Stimulated activated naive CD8-positive, alpha-beta T cell treated with anti-CD3 and anti-CD28 coated beads, Interleukin-15, Interleukin-2, amounts not matched to agents 100 ng/mL and 50 ng/mL, for 24 hours (primary cell): ENCODE data around the gene TAF1B.

ENCODE experiments used
- H3K27ac Mint-ChIP-seq: one replicate; pipeline ENCODE4 v1.8.0; 2021; ENCODE audit warnings: mild to moderate bottlenecking, mixed read lengths
- H3K27me3 Mint-ChIP-seq: one replicate; pipeline ENCODE4 v1.8.0; 2021; ENCODE audit warnings: mixed read lengths
- H3K36me3 Mint-ChIP-seq: one replicate; pipeline ENCODE4 v1.8.0; 2021; ENCODE audit warnings: low read depth, mixed read lengths
- H3K4me1 Mint-ChIP-seq: one replicate; pipeline ENCODE4 v1.8.0; 2021; ENCODE audit warnings: low read depth, mixed read lengths
- H3K4me3 Mint-ChIP-seq: one replicate; pipeline ENCODE4 v1.8.0; 2021; ENCODE audit warnings: mild to moderate bottlenecking, mixed read lengths
- H3K9me3 Mint-ChIP-seq: one replicate; pipeline ENCODE4 v1.8.0; 2021; ENCODE audit warnings: mixed read lengths

Gene TAF1B

GRCh38 chr2:9877726-9878125 is 34.5 kb downstream of the TAF1B start:
- Mint-ChIP-seq H3K4me3 (no peak overlapping the region), H3K4me1 (no peaks in the 10 kb centered on the region), H3K27ac (no peak overlapping the region), H3K27me3 (no peaks in the 10 kb centered on the region), H3K36me3 (peaks cover 59% of the 10 kb centered on the region), H3K9me3 (no peaks in the 10 kb centered on the region)

GRCh38 chr2:9879455-9880194 is 36.4 kb downstream of the TAF1B start:
- Mint-ChIP-seq H3K4me1 (no peaks in the 10 kb centered on the region), H3K36me3 (peaks cover 51% of the 10 kb centered on the region), H3K9me3 (no peaks in the 10 kb centered on the region), H3K4me3 (no peak overlapping the region), H3K27ac (no peak overlapping the region), H3K27me3 (no peaks in the 10 kb centered on the region)

- Mint-ChIP-seq H3K27me3 (no peaks in the 10 kb centered on the region), H3K27ac (no peak overlapping the region), H3K4me1 (peaks cover 4% of the 10 kb centered on the region), H3K4me3 (no peak overlapping the region), H3K36me3 (peaks cover 68% of the 10 kb centered on the region), H3K9me3 (peaks cover 8% of the 10 kb centered on the region)
Measured at GRCh38 chr2:9883897-9884296, 40.6 kb downstream of the TAF1B start.

GRCh38 chr2:9884436-9884835 is 41.2 kb downstream of the TAF1B start:
- Mint-ChIP-seq H3K9me3 (peaks cover 8% of the 10 kb centered on the region), H3K36me3 (peaks cover 70% of the 10 kb centered on the region), H3K4me1 (peaks cover 4% of the 10 kb centered on the region)

GRCh38 chr2:9885036-9885684 is 41.9 kb downstream of the TAF1B start:
- H3K27ac Mint-ChIP-seq, result no peak overlapping the region
- no peaks in the 10 kb centered on the region for H3K27me3 Mint-ChIP-seq
- no peak overlapping the region for H3K4me3 Mint-ChIP-seq
- peaks cover 8% of the 10 kb centered on the region for H3K9me3 Mint-ChIP-seq
- H3K4me1 Mint-ChIP-seq, result peaks cover 9% of the 10 kb centered on the region
- H3K36me3 Mint-ChIP-seq, result peaks cover 70% of the 10 kb centered on the region

More at GRCh38 chr2:9884436-9884835, 41.2 kb downstream of the TAF1B start:
- H3K27ac Mint-ChIP-seq, result no peak overlapping the region
- H3K4me3 Mint-ChIP-seq, result no peak overlapping the region
- H3K27me3 Mint-ChIP-seq, result no peaks in the 10 kb centered on the region

- peaks cover 8% of the 10 kb centered on the region for H3K9me3 Mint-ChIP-seq
- no peaks in the 10 kb centered on the region for H3K27me3 Mint-ChIP-seq
- H3K4me3 Mint-ChIP-seq, result no peak overlapping the region
- no peak overlapping the region for H3K27ac Mint-ChIP-seq
- peaks cover 74% of the 10 kb centered on the region for H3K36me3 Mint-ChIP-seq
- H3K4me1 Mint-ChIP-seq, result peaks cover 9% of the 10 kb centered on the region
Measured at GRCh38 chr2:9887513-9887912, 44.2 kb downstream of the TAF1B start.

- peaks cover 72% of the 10 kb centered on the region for H3K36me3 Mint-ChIP-seq
- H3K9me3 Mint-ChIP-seq, result peaks cover 8% of the 10 kb centered on the region
- H3K27me3 Mint-ChIP-seq, result no peaks in the 10 kb centered on the region
- H3K4me1 Mint-ChIP-seq, result peaks cover 11% of the 10 kb centered on the region
- no peak overlapping the region for H3K4me3 Mint-ChIP-seq
- H3K27ac Mint-ChIP-seq, result no peak overlapping the region
Measured at GRCh38 chr2:9889812-9890261, 46.6 kb downstream of the TAF1B start.

- H3K36me3 Mint-ChIP-seq, result peaks cover 58% of the 10 kb centered on the region
- H3K27ac Mint-ChIP-seq, result no peak overlapping the region
- no peak overlapping the region for H3K4me3 Mint-ChIP-seq
- no peaks in the 10 kb centered on the region for H3K27me3 Mint-ChIP-seq
- H3K9me3 Mint-ChIP-seq, result peaks cover 6% of the 10 kb centered on the region
- peaks cover 20% of the 10 kb centered on the region for H3K4me1 Mint-ChIP-seq
Measured at GRCh38 chr2:9892236-9892635, 49.0 kb downstream of the TAF1B start.

GRCh38 chr2:9895669-9896590 is 52.7 kb downstream of the TAF1B start:
- no peak overlapping the region for H3K4me3 Mint-ChIP-seq
- no peaks in the 10 kb centered on the region for H3K9me3 Mint-ChIP-seq
- H3K27me3 Mint-ChIP-seq, result no peaks in the 10 kb centered on the region
- H3K27ac Mint-ChIP-seq, result no peak overlapping the region
- H3K36me3 Mint-ChIP-seq, result peaks cover 30% of the 10 kb centered on the region
- H3K4me1 Mint-ChIP-seq, result peaks cover 27% of the 10 kb centered on the region

GRCh38 chr2:9897331-9897737 is 54.1 kb downstream of the TAF1B start:
- Mint-ChIP-seq H3K4me3 (no peak overlapping the region), H3K27ac (no peak overlapping the region), H3K36me3 (peaks cover 24% of the 10 kb centered on the region), H3K4me1 (peaks cover 27% of the 10 kb centered on the region), H3K9me3 (no peaks in the 10 kb centered on the region), H3K27me3 (no peaks in the 10 kb centered on the region)

- Mint-ChIP-seq H3K9me3 (no peaks in the 10 kb centered on the region), H3K36me3 (peaks cover 20% of the 10 kb centered on the region), H3K27me3 (no peaks in the 10 kb centered on the region), H3K4me1 (peaks cover 27% of the 10 kb centered on the region), H3K4me3 (no peak overlapping the region), H3K27ac (no peak overlapping the region)
Measured at GRCh38 chr2:9897846-9898245, 54.6 kb downstream of the TAF1B start.

GRCh38 chr2:9905413-9905812 is 62.1 kb downstream of the TAF1B start:
- no peaks in the 10 kb centered on the region for H3K27me3 Mint-ChIP-seq
- no peaks in the 10 kb centered on the region for H3K4me1 Mint-ChIP-seq
- H3K9me3 Mint-ChIP-seq, result no peaks in the 10 kb centered on the region
- no peak overlapping the region for H3K27ac Mint-ChIP-seq
- no peak overlapping the region for H3K4me3 Mint-ChIP-seq
- H3K36me3 Mint-ChIP-seq, result peaks cover 19% of the 10 kb centered on the region

GRCh38 chr2:9907402-9907801 is 64.1 kb downstream of the TAF1B start:
- Mint-ChIP-seq H3K27ac (no peak overlapping the region), H3K36me3 (peaks cover 24% of the 10 kb centered on the region), H3K4me3 (no peak overlapping the region), H3K27me3 (no peaks in the 10 kb centered on the region), H3K9me3 (no peaks in the 10 kb centered on the region), H3K4me1 (no peaks in the 10 kb centered on the region)

- H3K27me3 Mint-ChIP-seq, result no peaks in the 10 kb centered on the region
- H3K27ac Mint-ChIP-seq, result no peak overlapping the region
- no peaks in the 10 kb centered on the region for H3K9me3 Mint-ChIP-seq
- no peaks in the 10 kb centered on the region for H3K4me1 Mint-ChIP-seq
- H3K4me3 Mint-ChIP-seq, result no peak overlapping the region
- peaks cover 35% of the 10 kb centered on the region for H3K36me3 Mint-ChIP-seq
Measured at GRCh38 chr2:9908639-9909038, 65.4 kb downstream of the TAF1B start.

GRCh38 chr2:9909106-9909505 is 65.8 kb downstream of the TAF1B start:
- H3K27me3 Mint-ChIP-seq, result no peaks in the 10 kb centered on the region
- peaks cover 40% of the 10 kb centered on the region for H3K36me3 Mint-ChIP-seq
- no peak overlapping the region for H3K27ac Mint-ChIP-seq
- no peaks in the 10 kb centered on the region for H3K9me3 Mint-ChIP-seq
- peaks cover 4% of the 10 kb centered on the region for H3K4me1 Mint-ChIP-seq
- no peak overlapping the region for H3K4me3 Mint-ChIP-seq
